Calu3 (cell line): Measurements from ENCODE around the gene FOXP2. TPM values are rescaled to one million over a fixed set of nuclear protein-coding genes. Genes with fewer than 3 reads are reported as not detected.
"Not testable (repeated sequence)": the region's sequence is repeated elsewhere in the genome, so short reads cannot be mapped to it uniquely, and the experiment has no call there.

Experiments
- BruUV-seq: library from RNA; stranded (reverse); fragments of 400-500 nt; replicated peaks from 2 replicates; lab custom pipeline; 2021; lab: Mats Ljungman, UMichigan
- CTCF ChIA-PET: fragments of 300-600 bp; sonication (Branson Sonifier 250); formaldehyde crosslinking; loops from one replicate; lab custom pipeline; 2022; ENCODE audit warnings: antibody characterized with exemption; lab: Charles Lee
- DNase-seq: peaks from one replicate; pipeline ENCODE4 v3.0.0; 2022
- H3K27ac Mint-ChIP-seq: one replicate; pipeline ENCODE4 v1.8.0; 2022; ENCODE audit warnings: mixed read lengths; ENCODE audit not compliant: unreplicated experiment
- H3K27me3 Mint-ChIP-seq: one replicate; pipeline ENCODE4 v1.8.0; 2022; ENCODE audit warnings: mixed read lengths; ENCODE audit not compliant: unreplicated experiment
- H3K36me3 Mint-ChIP-seq: one replicate; pipeline ENCODE4 v1.8.0; 2022; ENCODE audit warnings: mild to moderate bottlenecking, moderate library complexity, mixed read lengths; ENCODE audit not compliant: insufficient read depth, unreplicated experiment
- H3K4me1 Mint-ChIP-seq: one replicate; pipeline ENCODE4 v1.8.0; 2022; ENCODE audit warnings: mild to moderate bottlenecking, low read depth, mixed read lengths; ENCODE audit not compliant: unreplicated experiment
- H3K4me3 Mint-ChIP-seq: one replicate; pipeline ENCODE4 v1.8.0; 2022; ENCODE audit warnings: mild to moderate bottlenecking, low read depth, moderate library complexity, mixed read lengths; ENCODE audit not compliant: unreplicated experiment
- H3K9me3 Mint-ChIP-seq: one replicate; pipeline ENCODE4 v1.8.0; 2022; ENCODE audit warnings: low read depth, mixed read lengths; ENCODE audit not compliant: unreplicated experiment
- intact Hi-C: fragments of 100-400 bp; cut with micrococcal nuclease; formaldehyde crosslinking; loops from one replicate; pipeline ENCODE4 v1.10.0; 2022; ENCODE audit not compliant: unreplicated experiment
- total RNA-seq: library from RNA; stranded (reverse); gene quantifications from 2 replicates; pipeline ENCODE4 v1.2.3, GENCODE V29; 2022
- TF ChIP-seq, protein P1 (sequence below): fragments of 200-600 bp; IDR thresholded peaks from one replicate; pipeline ENCODE4 v1.8.0; 2022; ENCODE audit warnings: antibody characterized with exemption; ENCODE audit not compliant: unreplicated experiment

FOXP2 gene
- total RNA-seq, 1 experiment from 2014 or later, result 2.5 TPM

GRCh38 chr7:114487174-114487573, 72.6 kb downstream of the FOXP2 start:
- H3K27me3 Mint-ChIP-seq, result no peaks in the 10 kb centered on the region
- intact Hi-C loops, result no loop called here
- CTCF ChIA-PET, result no interaction called here
- H3K36me3 Mint-ChIP-seq, result no peaks in the 10 kb centered on the region
- BruUV-seq, result no TSS peak
- H3K27ac Mint-ChIP-seq, result no peak overlapping the region
- H3K4me1 Mint-ChIP-seq, result no peaks in the 10 kb centered on the region
- peaks cover 5% of the 10 kb centered on the region for H3K9me3 Mint-ChIP-seq
- DNase-seq, result no peak
- H3K4me3 Mint-ChIP-seq, result no peak overlapping the region
- TF ChIP-seq, protein P1, sequence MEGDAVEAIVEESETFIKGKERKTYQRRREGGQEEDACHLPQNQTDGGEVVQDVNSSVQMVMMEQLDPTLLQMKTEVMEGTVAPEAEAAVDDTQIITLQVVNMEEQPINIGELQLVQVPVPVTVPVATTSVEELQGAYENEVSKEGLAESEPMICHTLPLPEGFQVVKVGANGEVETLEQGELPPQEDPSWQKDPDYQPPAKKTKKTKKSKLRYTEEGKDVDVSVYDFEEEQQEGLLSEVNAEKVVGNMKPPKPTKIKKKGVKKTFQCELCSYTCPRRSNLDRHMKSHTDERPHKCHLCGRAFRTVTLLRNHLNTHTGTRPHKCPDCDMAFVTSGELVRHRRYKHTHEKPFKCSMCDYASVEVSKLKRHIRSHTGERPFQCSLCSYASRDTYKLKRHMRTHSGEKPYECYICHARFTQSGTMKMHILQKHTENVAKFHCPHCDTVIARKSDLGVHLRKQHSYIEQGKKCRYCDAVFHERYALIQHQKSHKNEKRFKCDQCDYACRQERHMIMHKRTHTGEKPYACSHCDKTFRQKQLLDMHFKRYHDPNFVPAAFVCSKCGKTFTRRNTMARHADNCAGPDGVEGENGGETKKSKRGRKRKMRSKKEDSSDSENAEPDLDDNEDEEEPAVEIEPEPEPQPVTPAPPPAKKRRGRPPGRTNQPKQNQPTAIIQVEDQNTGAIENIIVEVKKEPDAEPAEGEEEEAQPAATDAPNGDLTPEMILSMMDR, result no peak

- Mint-ChIP-seq H3K27me3 (no peaks in the 10 kb centered on the region), H3K4me3 (no peak overlapping the region), H3K9me3 (peaks cover 5% of the 10 kb centered on the region), H3K4me1 (no peaks in the 10 kb centered on the region), H3K36me3 (no peaks in the 10 kb centered on the region), H3K27ac (no peak overlapping the region)
- no TSS peak for BruUV-seq
- TF ChIP-seq, protein P1, result no peak
- CTCF ChIA-PET, result interaction anchor here (0.8 kb wide), 1 partner anchor 10 kb away, joined by 3 read pairs; no protein-coding TSS in a partner anchor
- DNase-seq, result no peak
- intact Hi-C loops, result no loop called here
Observed at GRCh38 chr7:114488696-114489095, 74.1 kb downstream of the FOXP2 start.

GRCh38 chr7:114497491-114497890, 82.9 kb downstream of the FOXP2 start:
- H3K27me3 Mint-ChIP-seq, intact Hi-C loops, DNase-seq, H3K27ac Mint-ChIP-seq, H3K9me3 Mint-ChIP-seq, CTCF ChIA-PET, H3K36me3 Mint-ChIP-seq, BruUV-seq, H3K4me3 Mint-ChIP-seq, H3K4me1 Mint-ChIP-seq: not testable (repeated sequence)

DNA sequence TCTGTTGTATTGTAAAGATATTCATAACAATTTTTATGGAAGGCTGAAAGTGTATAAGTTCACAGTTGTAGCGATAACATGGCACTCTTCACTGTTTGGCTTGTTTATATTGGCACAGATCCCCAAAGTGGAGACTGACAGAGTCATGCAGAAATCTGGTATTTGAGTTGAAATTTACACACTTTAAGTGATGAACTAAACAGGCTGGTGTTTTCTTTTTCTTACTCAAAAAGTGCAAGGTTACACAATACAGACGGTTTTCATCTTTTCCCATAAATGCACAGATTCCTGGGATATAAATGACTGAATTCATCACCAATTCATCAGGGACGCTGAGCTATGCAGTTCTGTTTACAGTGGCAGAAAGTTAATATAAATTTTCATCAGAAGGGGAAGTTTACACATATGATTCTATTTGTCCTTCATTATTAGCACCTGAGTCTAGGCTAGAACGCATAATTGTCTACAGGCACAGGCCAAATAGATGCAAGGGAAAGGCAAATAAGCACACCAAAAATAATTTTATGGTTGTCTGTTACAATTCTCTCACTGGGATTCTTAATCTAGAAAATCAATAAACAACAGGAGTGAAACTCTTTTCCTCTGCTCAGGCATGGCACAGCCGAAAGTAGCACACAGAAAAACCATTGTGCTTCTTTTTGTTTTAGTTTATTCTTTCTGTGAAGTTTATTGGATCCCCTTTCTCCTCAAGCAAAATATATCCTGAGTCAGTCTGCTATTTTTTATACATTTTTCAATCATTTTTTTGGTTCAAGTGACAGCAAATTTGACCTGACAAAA, 88.0 kb downstream of the FOXP2 start:
- TF ChIP-seq, protein P1, result no peak
- Mint-ChIP-seq H3K9me3 (no peaks in the 10 kb centered on the region), H3K27me3 (no peaks in the 10 kb centered on the region), H3K36me3 (no peaks in the 10 kb centered on the region), H3K27ac (no peak overlapping the region), H3K4me1 (peaks cover 7% of the 10 kb centered on the region), H3K4me3 (peak overlapping the region; percentile 40)
- peak; percentile 8 for DNase-seq
- CTCF ChIA-PET, result no interaction called here
- intact Hi-C loops, result no loop called here
- no TSS peak for BruUV-seq

GRCh38 chr7:114504586-114504985, 90.0 kb downstream of the FOXP2 start:
- H3K4me1 Mint-ChIP-seq, result peaks cover 7% of the 10 kb centered on the region
- CTCF ChIA-PET, result no interaction called here
- no peak overlapping the region for H3K4me3 Mint-ChIP-seq
- intact Hi-C loops, result no loop called here
- H3K36me3 Mint-ChIP-seq, result no peaks in the 10 kb centered on the region
- no peaks in the 10 kb centered on the region for H3K27me3 Mint-ChIP-seq
- no TSS peak for BruUV-seq
- no peak overlapping the region for H3K27ac Mint-ChIP-seq
- TF ChIP-seq, protein P1, result no peak
- DNase-seq, result no peak
- no peaks in the 10 kb centered on the region for H3K9me3 Mint-ChIP-seq
